Kidney glomerular epithelial cell (primary cell): ENCODE results near the gene FEM1B.

Experiments used
- DNase-seq: peaks from one replicate; lab custom pipeline; 2025; lab: John Stamatoyannopoulos, UW

FEM1B gene

GRCh38 chr15:68259883-68260282, 17.7 kb upstream of the FEM1B start:
- DNase-seq = no peak

- no peak for DNase-seq
Measured at GRCh38 chr15:68261241-68261640, 16.3 kb upstream of the FEM1B start.

GRCh38 chr15:68261980-68262379, 15.6 kb upstream of the FEM1B start:
- no peak for DNase-seq

- no peak for DNase-seq
Measured at GRCh38 chr15:68262514-68263356, 14.8 kb upstream of the FEM1B start.

GRCh38 chr15:68264282-68264681, 13.3 kb upstream of the FEM1B start:
- DNase-seq = no peak

GRCh38 chr15:68265081-68265480, 12.5 kb upstream of the FEM1B start:
- DNase-seq = no peak

- DNase-seq = no peak
Measured at GRCh38 chr15:68265674-68266073, 11.9 kb upstream of the FEM1B start.

- no peak for DNase-seq
Measured at GRCh38 chr15:68268405-68268804, 9.1 kb upstream of the FEM1B start.

GRCh38 chr15:68271854-68272471, 5.6 kb upstream of the FEM1B start:
- DNase-seq = peak; percentile 95

- DNase-seq = peak; percentile 95
Measured at GRCh38 chr15:68272721-68273271, 4.7 kb upstream of the FEM1B start.

- no peak for DNase-seq
Measured at GRCh38 chr15:68274201-68274848, 3.2 kb upstream of the FEM1B start.

- DNase-seq = no peak
Measured at GRCh38 chr15:68275165-68275746, 2.3 kb upstream of the FEM1B start.

GRCh38 chr15:68276668-68277067, 877 bp upstream of the FEM1B start:
- DNase-seq = no peak

- no peak for DNase-seq
Measured at GRCh38 chr15:68277131-68277602, 378 bp upstream of the FEM1B start.

GRCh38 chr15:68278345-68278594, 725 bp downstream of the FEM1B start:
- DNase-seq = no peak

GRCh38 chr15:68278595-68279405, 1.3 kb downstream of the FEM1B start:
- DNase-seq = no peak

GRCh38 chr15:68279779-68280753, 2.5 kb downstream of the FEM1B start:
- no peak for DNase-seq

GRCh38 chr15:68281008-68281407, 3.5 kb downstream of the FEM1B start:
- no peak for DNase-seq

GRCh38 chr15:68283401-68283800, 5.9 kb downstream of the FEM1B start:
- no peak for DNase-seq

- DNase-seq = no peak
Measured at GRCh38 chr15:68284616-68285258, 7.2 kb downstream of the FEM1B start.
